ENCODE measurements around the gene SDF4. TPM values are rescaled to one million over a fixed set of nuclear protein-coding genes. Genes with fewer than 3 reads are reported as not detected.

The SDF4 gene
- total RNA-seq, 6 donors from 2014 or later: 79.0 to 172 (median 148) TPM

DNA sequence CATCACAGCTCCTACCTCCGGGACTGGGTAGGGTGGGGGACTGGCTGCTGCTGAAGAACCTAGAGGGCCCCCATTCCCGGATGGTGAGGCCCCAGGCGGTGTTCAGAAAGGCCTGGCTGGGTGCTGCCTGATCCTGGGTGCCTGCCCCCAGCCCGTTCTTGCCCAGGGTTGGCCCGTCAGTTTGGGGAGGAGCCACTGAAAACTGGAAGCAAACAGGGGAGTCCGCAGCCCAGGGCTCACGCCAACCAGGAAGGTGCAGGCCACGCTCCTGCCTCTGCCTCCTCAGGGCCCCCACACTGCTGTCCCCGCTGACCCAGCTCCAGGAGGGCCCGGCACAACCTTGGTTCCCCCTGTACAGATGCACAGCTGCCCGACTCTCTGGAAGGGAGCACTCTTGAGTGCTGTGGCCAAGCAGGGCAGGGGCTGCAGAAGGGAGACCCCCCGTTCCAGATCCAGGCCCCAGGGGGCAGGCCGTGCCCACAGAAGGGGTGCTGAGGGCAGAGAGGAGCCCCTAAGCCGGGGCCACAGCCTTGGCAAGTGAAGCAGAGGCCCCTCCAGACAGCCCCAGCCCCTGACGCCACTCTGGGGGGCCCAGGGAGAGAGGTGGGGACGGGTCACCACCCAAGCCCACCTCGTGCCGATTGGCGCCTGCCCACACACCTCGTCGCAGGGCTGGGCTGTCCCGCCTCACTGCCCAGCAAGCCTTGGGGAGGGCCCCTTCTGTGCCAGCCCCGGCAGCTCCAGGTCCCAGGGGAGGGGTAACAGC is 9.2 kb upstream of the SDF4 start:
- Histone ChIP-seq H3K4me3 (no peak overlapping the region), H3K4me1 (peaks cover 0 to 28% (median 11%) of the 10 kb centered on the region in 4 donors), H3K9me3 (no peaks in the 10 kb centered on the region), H3K27ac (no peak overlapping the region), H3K36me3 (no peaks in the 10 kb centered on the region), H3K27me3 (peaks cover 0 to 38% (median 15%) of the 10 kb centered on the region in 4 donors)
- no peak for ATAC-seq (ENCODE audit: low FRiP score in 2 of 2)
- 47 to 59% methylated on average over 10 to 23 of the region's 23 CpGs for WGBS, 2 donors
- DNase-seq: peak in 1 of 2 donors; percentile 70
- no peak for TF ChIP-seq POLR2AphosphoS5 (IDR thresholded peaks at IDR 0.05)
- no peak for TF ChIP-seq CTCF (IDR thresholded peaks at IDR 0.05)
- TF ChIP-seq EP300 (IDR thresholded peaks at IDR 0.05): no peak
- no peak for TF ChIP-seq POLR2A (IDR thresholded peaks at IDR 0.05)

GRCh38 chr1:1240348-1240732 is 8.5 kb upstream of the SDF4 start:
- Histone ChIP-seq H3K36me3 (no peaks in the 10 kb centered on the region), H3K27me3 (peaks cover 0 to 31% (median 12%) of the 10 kb centered on the region in 4 donors), H3K4me1 (peaks cover 0 to 27% (median 10%) of the 10 kb centered on the region in 4 donors), H3K4me3 (no peak overlapping the region), H3K27ac (no peak overlapping the region), H3K9me3 (no peaks in the 10 kb centered on the region)
- ATAC-seq (ENCODE audit: low FRiP score in 2 of 2): no peak
- WGBS, 2 donors: 58% methylated on average over 3 of the region's 11 CpGs; no CpG with 5 or more reads in 1 of the 2 donors
- no peak for TF ChIP-seq CTCF (IDR thresholded peaks at IDR 0.05)
- TF ChIP-seq POLR2AphosphoS5 (IDR thresholded peaks at IDR 0.05): no peak
- no peak for TF ChIP-seq EP300 (IDR thresholded peaks at IDR 0.05)
- no peak for TF ChIP-seq POLR2A (IDR thresholded peaks at IDR 0.05)
- no peak for DNase-seq

DNA sequence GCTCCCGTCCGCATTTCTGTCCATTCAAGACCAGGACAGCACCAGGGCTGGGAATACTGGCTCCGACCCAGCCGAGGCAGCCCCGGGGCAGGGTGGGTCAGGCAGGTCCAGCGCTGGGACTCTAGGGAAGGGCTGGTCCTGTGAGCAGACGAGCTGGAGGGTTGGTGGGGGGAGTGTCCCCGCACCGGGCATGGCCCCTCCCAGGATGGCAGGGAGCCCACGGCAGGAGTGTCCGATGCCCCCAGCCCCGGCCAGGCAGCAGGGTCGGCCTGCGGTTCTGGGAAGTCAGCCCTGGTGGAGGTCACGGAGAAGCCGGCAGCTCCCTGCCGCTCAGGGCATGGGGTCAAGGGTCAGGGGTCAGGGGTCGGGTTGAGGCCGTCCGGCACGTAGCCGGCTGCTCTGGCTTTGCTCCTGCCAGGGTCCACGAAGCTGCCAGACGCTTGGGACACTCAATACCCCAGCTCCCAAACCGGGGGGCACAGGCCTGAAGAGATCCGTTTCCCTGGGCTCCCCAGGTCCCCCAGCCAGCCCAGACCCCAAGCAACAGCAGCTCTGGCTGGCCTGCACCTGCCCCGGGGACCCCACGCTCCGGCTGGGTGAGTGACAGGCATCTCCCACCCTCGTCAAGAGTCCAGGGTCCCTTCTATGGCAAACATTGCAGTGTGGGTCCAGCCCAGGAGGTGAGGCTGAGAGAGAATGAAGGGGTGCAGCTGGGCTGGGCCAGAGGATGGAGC is 8.0 kb upstream of the SDF4 start:
- Histone ChIP-seq H3K9me3 (no peaks in the 10 kb centered on the region), H3K27ac (no peak overlapping the region), H3K36me3 (no peaks in the 10 kb centered on the region), H3K4me3 (no peak overlapping the region), H3K4me1 (peaks cover 0 to 31% (median 10%) of the 10 kb centered on the region in 4 donors), H3K27me3 (peaks cover 0 to 30% (median 11%) of the 10 kb centered on the region in 4 donors)
- DNase-seq: peak in 1 of 2 donors; percentile 74
- no peak for TF ChIP-seq POLR2A (IDR thresholded peaks at IDR 0.05)
- TF ChIP-seq EP300 (IDR thresholded peaks at IDR 0.05): no peak
- no peak for TF ChIP-seq POLR2AphosphoS5 (IDR thresholded peaks at IDR 0.05)
- no peak for ATAC-seq (ENCODE audit: low FRiP score in 2 of 2)
- 52 to 60% methylated on average over 2 to 26 of the region's 30 CpGs for WGBS, 2 donors

GRCh38 chr1:1239227-1239613 is 7.4 kb upstream of the SDF4 start:
- H3K27ac ChIP-seq: no peak overlapping the region
- no peaks in the 10 kb centered on the region for H3K9me3 ChIP-seq
- peaks cover 0 to 35% (median 10%) of the 10 kb centered on the region in 4 donors for H3K4me1 ChIP-seq
- 67 to 70% methylated on average over 1 to 14 of the region's 15 CpGs for WGBS, 2 donors
- ATAC-seq (ENCODE audit: low FRiP score in 2 of 2) (no peak), DNase-seq (peak in 1 of 2 donors; percentile 77)
- H3K4me3 ChIP-seq: no peak overlapping the region
- H3K27me3 ChIP-seq: peaks cover 0 to 30% (median 11%) of the 10 kb centered on the region in 4 donors
- no peaks in the 10 kb centered on the region for H3K36me3 ChIP-seq
- TF ChIP-seq EP300 (IDR thresholded peaks at IDR 0.05) (no peak), POLR2AphosphoS5 (IDR thresholded peaks at IDR 0.05) (no peak), CTCF (IDR thresholded peaks at IDR 0.05) (no peak), POLR2A (IDR thresholded peaks at IDR 0.05) (no peak)

DNA sequence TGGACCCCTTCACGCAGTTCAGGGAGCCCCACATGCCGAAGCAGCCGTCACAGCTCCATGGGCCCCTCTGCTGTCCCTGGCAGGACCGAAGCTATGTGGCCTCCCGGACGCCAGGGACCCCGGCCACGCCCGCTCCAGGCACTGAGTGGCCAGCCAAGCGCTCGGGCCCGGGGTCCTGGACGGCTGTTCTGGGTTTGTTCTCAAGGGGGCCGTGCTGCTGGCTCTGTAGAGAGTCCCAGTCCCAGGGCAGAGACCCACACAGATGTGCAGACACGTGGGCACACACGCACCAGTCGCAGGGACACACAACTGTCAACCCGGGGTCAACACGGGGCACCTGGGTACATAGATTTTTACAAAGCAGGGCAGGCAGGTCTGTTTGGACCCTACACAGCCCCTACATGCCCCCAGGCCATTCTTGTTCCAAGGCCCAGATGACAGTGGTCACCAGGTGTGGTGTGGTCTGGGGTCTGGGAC is 6.9 kb upstream of the SDF4 start:
- no peak overlapping the region for H3K27ac ChIP-seq
- ATAC-seq (ENCODE audit: low FRiP score in 2 of 2) (no peak), DNase-seq (peak in 1 of 2 donors; percentile 82)
- no peak overlapping the region for H3K4me3 ChIP-seq
- peaks cover 1 to 35% (median 10%) of the 10 kb centered on the region in 4 donors for H3K4me1 ChIP-seq
- H3K9me3 ChIP-seq: no peaks in the 10 kb centered on the region
- WGBS, 2 donors: 72 to 91% methylated on average over 5 to 14 of the region's 19 CpGs
- H3K27me3 ChIP-seq: peaks cover 0 to 30% (median 11%) of the 10 kb centered on the region in 4 donors
- no peaks in the 10 kb centered on the region for H3K36me3 ChIP-seq
- TF ChIP-seq POLR2A (IDR thresholded peaks at IDR 0.05): no peak
- TF ChIP-seq EP300 (IDR thresholded peaks at IDR 0.05): no peak
- no peak for TF ChIP-seq POLR2AphosphoS5 (IDR thresholded peaks at IDR 0.05)
- TF ChIP-seq CTCF (IDR thresholded peaks at IDR 0.05): no peak

Measured in upper lobe of left lung (tissue), 6 donors.